Parathyroid adenoma (tissue), 2 donors: ENCODE results near the gene CRY2.

Experiments used
- H2AFZ ChIP-seq: fragments of 300-600 bp; sonication (generic); one replicate; pipeline ENCODE4 v1.7.0; 2017; ENCODE audit warnings: antibody characterized with exemption, mild to moderate bottlenecking
- H3K27ac ChIP-seq: fragments of 300-600 bp; sonication (generic); one replicate; pipeline ENCODE4 v1.7.0; 2017
- H3K27me3 ChIP-seq: fragments of 300-600 bp; sonication (generic); one replicate; pipeline ENCODE4 v1.7.0; 2017; ENCODE audit warnings: low read length; ENCODE audit not compliant: control insufficient read depth, insufficient read depth
- H3K36me3 ChIP-seq: fragments of 300-600 bp; sonication (generic); one replicate; pipeline ENCODE4 v1.7.0; 2017; ENCODE audit warnings: low read length; ENCODE audit not compliant: control insufficient read depth, insufficient read depth
- H3K4me1 ChIP-seq: fragments of 300-600 bp; sonication (generic); one replicate; pipeline ENCODE4 v1.7.0; 2017; ENCODE audit warnings: control low read depth
- H3K4me2 ChIP-seq: fragments of 300-600 bp; sonication (generic); one replicate; pipeline ENCODE4 v1.7.0; 2017; ENCODE audit warnings: low read length
- H3K4me3 ChIP-seq: fragments of 300-600 bp; sonication (generic); one replicate; pipeline ENCODE4 v1.7.0; 2017; ENCODE audit warnings: low read depth, low read length
- H3K79me2 ChIP-seq: fragments of 300-600 bp; sonication (generic); one replicate; pipeline ENCODE4 v1.7.0; 2017; ENCODE audit warnings: control low read depth
- H3K9ac ChIP-seq: fragments of 300-600 bp; sonication (generic); one replicate; pipeline ENCODE4 v1.7.0; 2017; ENCODE audit warnings: mild to moderate bottlenecking
- H3K9me3 ChIP-seq: fragments of 300-600 bp; sonication (generic); one replicate; pipeline ENCODE4 v1.7.0; 2017; ENCODE audit warnings: low read length; ENCODE audit not compliant: control insufficient read depth
- TF ChIP-seq, protein P1 (sequence below): fragments of 300-600 bp; sonication (generic); IDR thresholded peaks from one replicate; pipeline ENCODE4 v1.7.0; 2017; ENCODE audit warnings: antibody characterized with exemption, mild to moderate bottlenecking
- donor health status: primary hyperparathyroidism.

The CRY2 gene

DNA sequence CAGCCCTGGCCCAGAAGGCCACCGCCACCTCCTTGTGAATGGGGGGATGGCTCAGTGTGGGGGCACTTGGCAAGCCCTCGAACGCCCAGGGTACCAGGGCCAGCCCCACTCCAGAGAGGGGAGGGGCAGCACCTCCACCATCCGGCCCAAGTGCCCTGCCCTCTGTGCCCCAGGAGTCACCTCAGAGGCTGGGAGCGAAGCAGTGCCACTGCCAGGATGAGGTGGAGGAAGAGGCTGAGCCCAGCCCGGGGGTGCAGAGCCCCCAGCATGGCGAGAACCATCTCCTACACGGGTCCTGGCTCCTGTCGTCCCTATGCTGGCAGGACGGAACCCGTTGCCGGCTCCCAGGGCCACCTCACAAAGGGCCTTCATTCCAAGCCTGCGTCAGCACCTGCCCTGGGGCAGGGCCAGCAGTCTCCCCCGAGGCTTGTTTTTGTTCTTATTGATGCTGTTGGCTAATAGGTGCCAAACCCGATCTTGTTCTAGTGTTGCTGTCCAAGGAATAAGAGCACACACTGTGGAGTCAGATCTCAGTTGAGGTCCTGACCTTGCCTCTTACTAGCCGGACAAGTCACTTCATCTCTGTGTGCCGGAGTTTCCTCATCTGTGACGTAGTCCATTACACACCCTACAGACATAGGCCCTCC, 59.8 kb downstream of the CRY2 start, which contains the start of gene FREY1:
Gene FREY1 (minus strand): TSS at position 307 of the 647 bp plus-strand sequence. CDS start 26 bp downstream, at position 281.
- H3K36me3 ChIP-seq: no peaks in the 10 kb centered on the region
- H3K27ac ChIP-seq: no peak within 1 kb of the TSS

DNA sequence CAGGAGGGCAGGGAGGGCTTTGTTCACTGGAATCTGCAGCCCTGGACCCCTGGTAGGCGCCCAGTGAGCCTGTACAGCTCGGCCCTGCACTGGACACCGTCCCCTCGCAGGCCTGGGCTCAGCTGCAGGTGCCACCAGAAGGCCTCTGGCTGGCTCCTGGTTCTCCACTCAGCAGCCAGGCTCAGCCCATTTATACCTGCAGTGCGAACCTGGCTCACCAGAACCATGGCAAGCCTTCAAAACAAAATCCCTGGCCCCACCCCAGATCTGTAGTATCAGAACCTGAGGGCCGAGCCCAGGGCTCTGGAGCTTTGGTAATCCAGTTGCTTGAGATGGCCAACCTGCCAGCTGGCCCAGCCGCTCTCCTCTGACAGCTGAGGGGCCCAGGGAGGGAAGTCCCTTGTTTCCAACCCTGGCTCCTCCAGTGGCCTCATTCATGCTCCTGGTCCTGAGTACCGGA, 60.7 kb downstream of the CRY2 start:
- H3K36me3 ChIP-seq: no peaks in the 10 kb centered on the region
- no peaks in the 10 kb centered on the region for H3K27me3 ChIP-seq
- H3K4me3 ChIP-seq: no peak overlapping the region
- H3K4me1 ChIP-seq: no peaks in the 10 kb centered on the region
- H3K27ac ChIP-seq: no peak overlapping the region
- no peaks in the 10 kb centered on the region for H3K79me2 ChIP-seq
- no peaks in the 10 kb centered on the region for H3K9me3 ChIP-seq
- no peak overlapping the region for H2AFZ ChIP-seq
- H3K4me2 ChIP-seq: no peak overlapping the region
- TF ChIP-seq, protein P1, sequence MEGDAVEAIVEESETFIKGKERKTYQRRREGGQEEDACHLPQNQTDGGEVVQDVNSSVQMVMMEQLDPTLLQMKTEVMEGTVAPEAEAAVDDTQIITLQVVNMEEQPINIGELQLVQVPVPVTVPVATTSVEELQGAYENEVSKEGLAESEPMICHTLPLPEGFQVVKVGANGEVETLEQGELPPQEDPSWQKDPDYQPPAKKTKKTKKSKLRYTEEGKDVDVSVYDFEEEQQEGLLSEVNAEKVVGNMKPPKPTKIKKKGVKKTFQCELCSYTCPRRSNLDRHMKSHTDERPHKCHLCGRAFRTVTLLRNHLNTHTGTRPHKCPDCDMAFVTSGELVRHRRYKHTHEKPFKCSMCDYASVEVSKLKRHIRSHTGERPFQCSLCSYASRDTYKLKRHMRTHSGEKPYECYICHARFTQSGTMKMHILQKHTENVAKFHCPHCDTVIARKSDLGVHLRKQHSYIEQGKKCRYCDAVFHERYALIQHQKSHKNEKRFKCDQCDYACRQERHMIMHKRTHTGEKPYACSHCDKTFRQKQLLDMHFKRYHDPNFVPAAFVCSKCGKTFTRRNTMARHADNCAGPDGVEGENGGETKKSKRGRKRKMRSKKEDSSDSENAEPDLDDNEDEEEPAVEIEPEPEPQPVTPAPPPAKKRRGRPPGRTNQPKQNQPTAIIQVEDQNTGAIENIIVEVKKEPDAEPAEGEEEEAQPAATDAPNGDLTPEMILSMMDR: no peak
- H3K9ac ChIP-seq: no peak overlapping the region

More for the DNA sequence above, 59.8 kb downstream of the CRY2 start, which contains the start of gene FREY1:
- H3K4me1 ChIP-seq: no peaks in the 10 kb centered on the region
- H3K9me3 ChIP-seq: no peaks in the 10 kb centered on the region
- H3K79me2 ChIP-seq: no peaks in the 10 kb centered on the region
- H3K4me3 ChIP-seq: no peak within 1 kb of the TSS
- H3K27me3 ChIP-seq: no peaks in the 10 kb centered on the region
- no peak within 1 kb of the TSS for H2AFZ ChIP-seq
- H3K4me2 ChIP-seq: no peak within 1 kb of the TSS
- TF ChIP-seq, protein P1: no peak
- H3K9ac ChIP-seq: no peak within 1 kb of the TSS

- Histone ChIP-seq H3K27ac (no peak overlapping the region), H3K4me3 (no peak overlapping the region), H3K4me2 (no peak overlapping the region), H3K9ac (no peak overlapping the region), H3K79me2 (no peaks in the 10 kb centered on the region), H3K36me3 (no peaks in the 10 kb centered on the region), H3K27me3 (no peaks in the 10 kb centered on the region), H3K4me1 (no peaks in the 10 kb centered on the region), H2AFZ (no peak overlapping the region), H3K9me3 (no peaks in the 10 kb centered on the region)
- TF ChIP-seq, protein P1: no peak
These were observed 62.6 kb downstream of the CRY2 start for GRCh38 chr11:45909594-45910475.

DNA sequence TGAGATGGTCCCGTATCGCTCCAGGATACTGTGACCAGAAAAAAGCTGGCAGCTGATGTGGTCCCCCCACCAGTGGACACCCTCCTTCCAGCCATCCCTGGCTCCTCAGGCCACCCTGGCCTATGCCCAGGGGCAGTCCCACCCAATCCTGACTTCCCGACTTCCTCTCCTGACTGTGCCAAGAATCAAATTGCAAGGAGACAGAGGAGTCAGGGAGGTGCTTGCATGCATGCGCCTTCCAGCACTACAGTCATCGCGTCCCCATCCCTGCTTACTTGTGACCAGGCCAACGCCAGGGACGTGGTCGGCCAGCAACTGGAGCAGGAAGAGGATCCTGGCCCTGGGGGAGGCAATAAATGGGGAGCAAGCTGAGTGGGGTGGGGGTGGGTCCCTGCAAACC, 63.3 kb downstream of the CRY2 start:
- TF ChIP-seq, protein P1: no peak
- Histone ChIP-seq H3K36me3 (no peaks in the 10 kb centered on the region), H3K9me3 (no peaks in the 10 kb centered on the region), H3K4me2 (no peak overlapping the region), H3K79me2 (no peaks in the 10 kb centered on the region), H3K27ac (no peak overlapping the region), H3K4me3 (no peak overlapping the region), H3K9ac (no peak overlapping the region), H2AFZ (no peak overlapping the region), H3K4me1 (no peaks in the 10 kb centered on the region), H3K27me3 (no peaks in the 10 kb centered on the region)
